HPDE6-E6E7 (cell line): ENCODE data around the gene CRYAA.

Experiments
- DNase-seq: peaks from one replicate; pipeline ENCODE4 v3.0.0; 2011; ENCODE audit warnings: missing footprints; ENCODE audit errors: extremely low spot score

Gene CRYAA

GRCh38 chr21:43203591-43203990 is 34.8 kb downstream of the CRYAA start:
- no peak for DNase-seq

GRCh38 chr21:43204638-43205037 is 35.8 kb downstream of the CRYAA start:
- no peak for DNase-seq

- no peak for DNase-seq
Observed at GRCh38 chr21:43206231-43207042, 37.6 kb downstream of the CRYAA start.

- DNase-seq: no peak
Observed at GRCh38 chr21:43207043-43207315, 38.2 kb downstream of the CRYAA start.

GRCh38 chr21:43207868-43208267 is 39.1 kb downstream of the CRYAA start:
- no peak for DNase-seq

- no peak for DNase-seq
Observed at GRCh38 chr21:43208561-43209332, 39.9 kb downstream of the CRYAA start.

GRCh38 chr21:43209575-43210453 is 41.0 kb downstream of the CRYAA start:
- peak; percentile 84 for DNase-seq

- DNase-seq: no peak
Observed at GRCh38 chr21:43210454-43211071, 41.8 kb downstream of the CRYAA start.

- DNase-seq: no peak
Observed at GRCh38 chr21:43211072-43211759, 42.4 kb downstream of the CRYAA start.

GRCh38 chr21:43211760-43212115 is 42.9 kb downstream of the CRYAA start:
- DNase-seq: no peak
